Kidney (tissue), 14 donors: Measurements from ENCODE around the gene SMS. TPM values are rescaled to one million over a fixed set of nuclear protein-coding genes. Genes with fewer than 3 reads are reported as not detected.

ENCODE experiments used
- DNase-seq, 5 donors: peaks; one replicate each; pipeline ENCODE4 v3.0.0-alpha.2; 2013 to 2020
- FAIRE-seq: peaks from 2 replicates; lab custom pipeline; 2012; peaks lifted over from hg19 to GRCh38; lab: Jason Lieb, UNC
- H3K27ac ChIP-seq, 2 donors: one replicate each; pipeline ENCODE4 v1.7.0; 2013; ENCODE audit warnings: low read depth in 2 of 2, low read length in 2 of 2, inconsistent platforms in 1 of 2
- H3K27me3 ChIP-seq: one replicate; pipeline ENCODE4 v1.7.1; 2013; ENCODE audit warnings: low read length, inconsistent platforms; ENCODE audit not compliant: control insufficient read depth, insufficient read depth
- H3K36me3 ChIP-seq, 3 donors: one replicate each; pipeline versions ENCODE4 v1.7.0 to v1.7.1; 2013; ENCODE audit warnings: low read length in 3 of 3, control low read depth in 1 of 3, inconsistent platforms in 1 of 3; ENCODE audit not compliant: insufficient read depth in 3 of 3, control insufficient read depth in 2 of 3
- H3K4me1 ChIP-seq, 3 donors: one replicate each; pipeline versions ENCODE4 v1.7.0 to v1.7.1; 2013; ENCODE audit warnings: low read length in 3 of 3, inconsistent platforms in 1 of 3, low read depth in 1 of 3; ENCODE audit not compliant: control insufficient read depth in 2 of 3, insufficient read depth in 2 of 3
- H3K4me3 ChIP-seq, 3 donors: one replicate each; pipeline versions ENCODE4 v1.7.0 to v1.8.1; 2013; ENCODE audit warnings: low read length in 3 of 3, control low read depth in 1 of 3, inconsistent platforms in 1 of 3
- H3K9ac ChIP-seq, 3 donors: one replicate each; pipeline versions ENCODE4 v1.7.0 to v1.7.1; 2013; ENCODE audit warnings: low read length in 3 of 3, control low read depth in 1 of 3, inconsistent platforms in 1 of 3
- H3K9me3 ChIP-seq, 3 donors: one replicate each; pipeline versions ENCODE4 v1.7.0 to v1.7.1; 2013; ENCODE audit warnings: low read length in 3 of 3, control low read depth in 1 of 3, inconsistent platforms in 1 of 3; ENCODE audit not compliant: control insufficient read depth in 2 of 3, insufficient read depth in 1 of 3
- intact Hi-C: fragments of 100-400 bp; cut with DNase I; formaldehyde crosslinking; loops from one replicate; pipeline ENCODE4 v1.11.1; 2022
- polyA plus RNA-seq: library from polyadenylated mRNA; stranded (reverse); fragments of 350-450 nt; fragmentation: Illumina TruSeq; extraction: RNeasy Lipid Tissue Mini Kit (QIAGEN cat#74804); gene quantifications from one replicate; pipeline ENCODE4 v1.2.3, GENCODE V29; 2014; ENCODE audit warnings: low read depth, low replicate concordance; ENCODE audit not compliant: insufficient read depth
- total RNA-seq: library from RNA; stranded (reverse); fragmentation: NEBNext Ultra II Directional; extraction: Animal tissue kit (Norgen Biotek cat#: 25700); gene quantifications from one replicate; pipeline ENCODE4 v1.2.1, GENCODE V29; 2021
- TF ChIP-seq, protein P1 (sequence below): IDR thresholded peaks from 3 replicates; pipeline ENCODE4 v1.5.1; 2012; ENCODE audit warnings: mild to moderate bottlenecking, moderate library complexity, borderline replicate concordance; ENCODE audit not compliant: insufficient read depth; ENCODE audit errors: extremely low read depth
- donor health status: control.
- donor health status: control.
- donor health status: control.
- donor health status: control.
- donor health status: control.
- donor health status: DM: yes; HTN: yes; CAD: no.
- donor health status: Normal renal cell carcinoma (clear cell type).

SMS gene
- total and polyA plus RNA-seq, 2 donors from 2014 or later: 73.6 to 147 TPM

DNA sequence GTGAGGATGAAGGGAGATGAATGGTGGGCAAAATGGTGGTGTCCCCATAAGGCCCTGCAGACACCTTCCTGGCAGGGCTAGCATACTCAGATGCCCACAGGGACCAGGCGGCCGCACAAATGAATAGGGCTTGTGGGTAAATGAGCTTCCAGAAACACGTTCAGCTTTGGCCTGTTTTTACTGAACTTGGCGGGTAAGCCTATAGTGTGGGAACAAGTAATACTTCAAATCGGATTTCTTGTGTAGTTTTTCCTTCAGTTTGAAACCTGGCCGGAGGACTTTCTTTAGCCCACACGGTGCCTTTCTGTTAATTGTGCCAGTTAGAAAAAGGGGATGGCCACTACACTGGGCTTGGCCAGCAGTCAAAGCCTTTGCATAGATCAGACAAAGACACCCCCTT, 22.8 kb downstream of the SMS start:
- peaks cover 0 to 9% (median 3%) of the 10 kb centered on the region in 3 donors for H3K4me1 ChIP-seq
- intact Hi-C loops: no loop called here
- no peak overlapping the region for H3K27ac ChIP-seq
- H3K4me3 ChIP-seq: no peak overlapping the region
- TF ChIP-seq, protein P1, sequence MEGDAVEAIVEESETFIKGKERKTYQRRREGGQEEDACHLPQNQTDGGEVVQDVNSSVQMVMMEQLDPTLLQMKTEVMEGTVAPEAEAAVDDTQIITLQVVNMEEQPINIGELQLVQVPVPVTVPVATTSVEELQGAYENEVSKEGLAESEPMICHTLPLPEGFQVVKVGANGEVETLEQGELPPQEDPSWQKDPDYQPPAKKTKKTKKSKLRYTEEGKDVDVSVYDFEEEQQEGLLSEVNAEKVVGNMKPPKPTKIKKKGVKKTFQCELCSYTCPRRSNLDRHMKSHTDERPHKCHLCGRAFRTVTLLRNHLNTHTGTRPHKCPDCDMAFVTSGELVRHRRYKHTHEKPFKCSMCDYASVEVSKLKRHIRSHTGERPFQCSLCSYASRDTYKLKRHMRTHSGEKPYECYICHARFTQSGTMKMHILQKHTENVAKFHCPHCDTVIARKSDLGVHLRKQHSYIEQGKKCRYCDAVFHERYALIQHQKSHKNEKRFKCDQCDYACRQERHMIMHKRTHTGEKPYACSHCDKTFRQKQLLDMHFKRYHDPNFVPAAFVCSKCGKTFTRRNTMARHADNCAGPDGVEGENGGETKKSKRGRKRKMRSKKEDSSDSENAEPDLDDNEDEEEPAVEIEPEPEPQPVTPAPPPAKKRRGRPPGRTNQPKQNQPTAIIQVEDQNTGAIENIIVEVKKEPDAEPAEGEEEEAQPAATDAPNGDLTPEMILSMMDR: no peak
- no peaks in the 10 kb centered on the region for H3K36me3 ChIP-seq
- H3K9ac ChIP-seq: no peak overlapping the region
- no peak for FAIRE-seq
- H3K9me3 ChIP-seq: no peaks in the 10 kb centered on the region
- DNase-seq: no peak
- H3K27me3 ChIP-seq: no peaks in the 10 kb centered on the region

DNA sequence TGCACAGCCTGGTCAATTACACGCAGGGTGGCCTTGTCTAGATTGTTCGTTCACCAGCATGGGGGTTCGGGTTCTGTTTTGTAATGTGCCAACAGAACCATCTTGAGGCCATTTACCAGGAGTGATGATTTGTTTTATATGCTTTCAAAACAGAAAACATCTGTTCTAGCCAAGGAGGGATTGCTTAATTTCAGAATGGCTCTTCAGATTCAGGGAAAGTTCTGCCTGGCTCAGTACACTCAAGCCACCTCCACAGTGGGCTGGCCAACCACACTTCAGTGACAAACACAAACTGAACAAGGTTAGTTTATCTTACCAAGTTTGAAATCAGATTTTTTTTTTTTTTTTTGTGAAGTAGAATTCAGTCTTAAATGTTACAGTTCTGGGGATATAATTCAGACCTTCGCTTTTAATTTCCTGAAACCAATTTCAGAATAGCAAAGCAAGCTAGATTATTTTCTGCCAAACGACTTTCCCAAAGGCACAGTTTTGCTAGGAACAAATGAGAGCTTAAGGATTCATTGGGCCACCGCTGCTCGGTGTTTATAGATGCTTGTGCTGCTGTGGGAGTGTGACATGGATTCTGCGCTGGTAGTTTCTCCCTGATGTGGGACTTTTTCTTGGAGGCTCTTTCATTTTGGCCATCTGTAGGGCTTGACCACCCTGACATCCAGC, 23.4 kb downstream of the SMS start:
- intact Hi-C loops: no loop called here
- H3K9me3 ChIP-seq: no peaks in the 10 kb centered on the region
- TF ChIP-seq, protein P1: no peak
- FAIRE-seq: no peak
- no peaks in the 10 kb centered on the region for H3K36me3 ChIP-seq
- no peak overlapping the region for H3K9ac ChIP-seq
- no peak overlapping the region for H3K4me3 ChIP-seq
- no peak for DNase-seq
- H3K4me1 ChIP-seq: peaks cover 0 to 9% (median 3%) of the 10 kb centered on the region in 3 donors
- H3K27ac ChIP-seq: no peak overlapping the region
- H3K27me3 ChIP-seq: no peaks in the 10 kb centered on the region

DNA sequence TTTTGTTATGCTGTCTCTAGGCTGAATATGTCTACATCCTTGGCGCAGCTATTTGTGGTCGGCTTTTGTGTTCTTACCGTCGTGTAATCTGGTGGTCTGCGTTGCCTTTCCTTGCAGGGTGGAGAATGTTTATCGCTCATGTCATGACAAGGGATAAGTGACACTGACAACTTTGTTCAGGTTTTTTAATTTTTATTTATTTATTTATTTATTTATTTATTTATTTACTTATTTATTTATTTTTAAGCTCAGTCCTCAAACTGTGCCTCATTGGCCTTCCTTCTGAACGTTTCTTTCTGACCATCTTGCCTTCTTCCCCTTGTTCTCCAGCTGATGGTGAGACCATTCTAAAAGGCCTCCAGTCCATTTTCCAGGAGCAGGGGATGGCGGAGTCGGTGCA, 26.4 kb downstream of the SMS start:
- Histone ChIP-seq H3K4me1 (peaks cover 0 to 3% (median 0%) of the 10 kb centered on the region in 3 donors), H3K27ac (no peak overlapping the region), H3K27me3 (no peaks in the 10 kb centered on the region), H3K9me3 (no peaks in the 10 kb centered on the region), H3K4me3 (no peak overlapping the region), H3K9ac (no peak overlapping the region), H3K36me3 (no peaks in the 10 kb centered on the region)
- DNase-seq (no peak), FAIRE-seq (no peak)
- TF ChIP-seq, protein P1: no peak
- intact Hi-C loops: no loop called here

DNA sequence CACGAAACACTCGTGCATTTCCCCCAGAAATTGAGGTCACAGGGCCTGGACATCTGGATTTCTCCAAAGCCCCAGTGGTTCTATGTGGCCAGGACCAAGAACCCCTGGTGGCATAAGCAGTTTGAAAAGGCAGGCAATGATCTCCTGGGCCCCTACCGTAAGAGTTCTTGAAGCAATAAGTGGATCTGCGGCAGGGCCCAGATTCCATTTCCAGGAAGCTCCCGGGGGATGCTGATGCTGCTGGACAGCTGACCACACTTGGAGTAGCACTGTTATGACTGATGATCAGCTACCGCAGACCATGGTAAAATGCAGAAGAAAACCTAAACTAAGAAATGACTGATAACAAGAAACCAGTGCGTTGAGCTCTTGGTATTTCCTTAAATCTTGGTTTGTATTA, 27.8 kb downstream of the SMS start:
- no peak for FAIRE-seq
- TF ChIP-seq, protein P1: no peak
- no peak overlapping the region for H3K4me3 ChIP-seq
- no peaks in the 10 kb centered on the region for H3K27me3 ChIP-seq
- H3K36me3 ChIP-seq: no peaks in the 10 kb centered on the region
- H3K27ac ChIP-seq: no peak overlapping the region
- peaks cover 0 to 7% (median 4%) of the 10 kb centered on the region in 3 donors for H3K4me1 ChIP-seq
- H3K9me3 ChIP-seq: no peaks in the 10 kb centered on the region
- intact Hi-C loops: no loop called here
- DNase-seq: no peak
- H3K9ac ChIP-seq: no peak overlapping the region
